HepG2 (cell line): Measurements from ENCODE around the gene MIR17HG. TPM values are rescaled to one million over a fixed set of nuclear protein-coding genes. Genes with fewer than 3 reads are reported as not detected.

ENCODE experiments used
- BORCS8-MEF2B ChIP-seq: sonication (generic); formaldehyde crosslinking; IDR thresholded peaks from 2 replicates; pipeline ENCODE4 v1.8.0; 2022; ENCODE audit warnings: mild to moderate bottlenecking, missing genetic modification reagents
- CBX2 ChIP-seq, 2 experiments: fragments of 200-600 bp in 1 of 2; sonication (generic); formaldehyde crosslinking in 1 of 2; IDR thresholded peaks; 2 replicates each; pipeline versions ENCODE4 v1.7.0 to v1.8.1; 2018 to 2022; ENCODE audit warnings: low read depth in 2 of 2, low read length in 1 of 2, mild to moderate bottlenecking in 1 of 2, missing genetic modification reagents in 1 of 2
- HOXA3 ChIP-seq: sonication (generic); formaldehyde crosslinking; IDR thresholded peaks from 2 replicates; pipeline ENCODE4 v1.5.0; 2020; ENCODE audit warnings: missing genetic modification reagents
- MXD4 ChIP-seq: IDR thresholded peaks from 2 replicates; pipeline ENCODE4 v1.6.1; 2016; ENCODE audit warnings: mild to moderate bottlenecking, missing biosample characterization, missing genetic modification reagents
- NFYB ChIP-seq: sonication (generic); formaldehyde crosslinking; IDR thresholded peaks from 2 replicates; pipeline ENCODE4 v1.4.0; 2020; ENCODE audit warnings: missing genetic modification reagents
- POLR2AphosphoS5 ChIP-seq: IDR thresholded peaks from 2 replicates; pipeline ENCODE4 v1.6.1; 2012; ENCODE audit warnings: low read depth, low read length
- SALL2 ChIP-seq: sonication (generic); formaldehyde crosslinking; IDR thresholded peaks from 2 replicates; pipeline ENCODE4 v1.8.1; 2023; ENCODE audit warnings: mild to moderate bottlenecking, missing genetic modification reagents, inconsistent platforms
- XBP1 ChIP-seq: sonication (generic); formaldehyde crosslinking; IDR thresholded peaks from 2 replicates; pipeline ENCODE4 v1.5.0; 2020; ENCODE audit warnings: missing genetic modification reagents
- ZBTB7B ChIP-seq: sonication (generic); formaldehyde crosslinking; IDR thresholded peaks from 2 replicates; pipeline ENCODE4 v1.4.0; 2020; ENCODE audit warnings: missing genetic modification reagents
- polyA plus RNA-seq, 8 experiments: library from polyadenylated mRNA; depleted of rRNA in 3 of 8; stranded (reverse) in 7 of 8; unstranded in 1 of 8; fragments of >200 nt; fragmentation: Illumina TruSeq in 4 of 8; extraction: Trizol in 4 of 8; gene quantifications; 2 replicates each; pipeline versions ENCODE4 v1.2.1 to v1.2.3, GENCODE V29; 2011 to 2016; ENCODE audit warnings: low read depth in 4 of 8, missing spikeins in 1 of 8, mixed read lengths in 1 of 8; ENCODE audit not compliant: insufficient read depth in 1 of 8
- total RNA-seq, 5 experiments: library from RNA; depleted of rRNA; stranded (reverse); fragments of >200 nt; fragmentation: Illumina TruSeq; extraction: Trizol; gene quantifications; 2 replicates each; pipeline ENCODE4 v1.2.3, GENCODE V29; 2016; ENCODE audit warnings: low read depth in 1 of 5
- TF ChIP-seq, protein P1 (sequence below): sonication (generic); formaldehyde crosslinking; IDR thresholded peaks from 2 replicates; pipeline ENCODE4 v1.9.0; 2022; ENCODE audit warnings: missing genetic modification reagents, mild to moderate bottlenecking, borderline replicate concordance
- TF ChIP-seq, protein P2 (sequence below): sonication (generic); formaldehyde crosslinking; IDR thresholded peaks from 2 replicates; pipeline ENCODE4 v1.8.1; 2023; ENCODE audit warnings: mild to moderate bottlenecking, inconsistent platforms, moderate library complexity, missing genetic modification reagents, borderline replicate concordance
- TF ChIP-seq, protein P3 (sequence below): sonication (generic); formaldehyde crosslinking; IDR thresholded peaks from one replicate; pipeline ENCODE4 v1.5.1; 2020; ENCODE audit warnings: mild to moderate bottlenecking, missing genetic modification reagents; ENCODE audit errors: not compliant biosample characterization
- TF ChIP-seq, protein P4 (sequence below): IDR thresholded peaks from 2 replicates; pipeline ENCODE4 v1.6.1; 2016; ENCODE audit warnings: missing compliant biosample characterization, missing genetic modification reagents, borderline replicate concordance
- TF ChIP-seq, protein P5 (sequence below): sonication (generic); formaldehyde crosslinking; IDR thresholded peaks from 2 replicates; pipeline ENCODE4 v1.4.0; 2020; ENCODE audit warnings: missing genetic modification reagents, borderline replicate concordance

Gene MIR17HG
- total and polyA plus RNA-seq, 2 of the 13 experiments (the other 11 are each of a cell fraction or from before 2014, with no cell fraction given): 2.5 to 12.3 TPM

DNA sequence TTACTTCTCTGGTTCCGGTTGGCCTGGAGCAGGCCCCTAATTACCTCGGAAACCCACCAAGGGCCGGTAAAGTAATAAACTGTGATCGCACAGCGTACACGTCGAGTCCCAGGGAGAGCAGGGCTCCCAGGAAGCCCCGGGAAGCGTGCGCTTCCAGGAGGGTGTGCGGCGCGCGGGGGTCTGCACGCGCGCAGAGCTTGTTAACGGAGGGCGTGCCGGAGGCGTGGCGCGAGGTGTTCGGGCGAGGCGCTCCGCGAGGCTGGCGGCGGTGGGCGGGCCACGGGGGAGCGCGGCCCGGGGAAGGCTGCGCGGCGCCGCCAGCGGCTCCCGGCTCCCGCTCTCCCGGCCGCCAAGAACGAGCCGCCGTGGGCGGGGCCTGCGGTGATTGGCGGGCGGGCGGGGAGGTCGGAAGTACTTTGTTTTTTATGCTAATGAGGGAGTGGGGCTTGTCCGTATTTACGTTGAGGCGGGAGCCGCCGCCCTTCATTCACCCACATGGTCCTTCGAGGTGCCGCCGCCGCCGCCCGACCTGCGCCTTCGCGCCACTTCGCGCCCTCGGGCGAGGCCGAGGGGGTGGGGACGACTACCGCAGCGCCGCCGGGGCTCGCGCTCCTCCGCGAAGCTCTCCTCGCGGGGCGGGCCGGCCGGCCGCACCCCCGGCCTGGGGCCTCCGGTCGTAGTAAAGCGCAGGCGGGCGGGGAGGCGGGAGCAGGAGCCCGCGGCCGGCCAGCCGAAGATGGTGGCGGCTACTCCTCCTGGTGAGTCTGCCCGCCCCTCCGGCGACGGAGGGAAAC lies at the start of gene MIR17HG (continued):
- 0 out of 2 replicates have a peak, but pooled peaks have one; percentile 69 for TF ChIP-seq BORCS8-MEF2B (CRISPR knock-in tag)
- TF ChIP-seq, protein P1, sequence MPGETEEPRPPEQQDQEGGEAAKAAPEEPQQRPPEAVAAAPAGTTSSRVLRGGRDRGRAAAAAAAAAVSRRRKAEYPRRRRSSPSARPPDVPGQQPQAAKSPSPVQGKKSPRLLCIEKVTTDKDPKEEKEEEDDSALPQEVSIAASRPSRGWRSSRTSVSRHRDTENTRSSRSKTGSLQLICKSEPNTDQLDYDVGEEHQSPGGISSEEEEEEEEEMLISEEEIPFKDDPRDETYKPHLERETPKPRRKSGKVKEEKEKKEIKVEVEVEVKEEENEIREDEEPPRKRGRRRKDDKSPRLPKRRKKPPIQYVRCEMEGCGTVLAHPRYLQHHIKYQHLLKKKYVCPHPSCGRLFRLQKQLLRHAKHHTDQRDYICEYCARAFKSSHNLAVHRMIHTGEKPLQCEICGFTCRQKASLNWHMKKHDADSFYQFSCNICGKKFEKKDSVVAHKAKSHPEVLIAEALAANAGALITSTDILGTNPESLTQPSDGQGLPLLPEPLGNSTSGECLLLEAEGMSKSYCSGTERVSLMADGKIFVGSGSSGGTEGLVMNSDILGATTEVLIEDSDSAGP (CRISPR knock-in tag): 0 out of 2 replicates have a peak, but pooled peaks have one; percentile 53
- TF ChIP-seq HOXA3 (CRISPR knock-in tag): peak; percentile 44
- TF ChIP-seq MXD4 (CRISPR knock-in tag): peak; percentile 69; the same call in 1 of the 2 replicates
- peak; percentile 87 for TF ChIP-seq POLR2AphosphoS5
- TF ChIP-seq ZBTB7B: peak; percentile 70; the same call in 1 of the 2 replicates
- no peak for TF ChIP-seq XBP1
- TF ChIP-seq NFYB: peak; percentile 66
- TF ChIP-seq SALL2 (CRISPR knock-in tag): peak; percentile 83
- TF ChIP-seq, protein P2, sequence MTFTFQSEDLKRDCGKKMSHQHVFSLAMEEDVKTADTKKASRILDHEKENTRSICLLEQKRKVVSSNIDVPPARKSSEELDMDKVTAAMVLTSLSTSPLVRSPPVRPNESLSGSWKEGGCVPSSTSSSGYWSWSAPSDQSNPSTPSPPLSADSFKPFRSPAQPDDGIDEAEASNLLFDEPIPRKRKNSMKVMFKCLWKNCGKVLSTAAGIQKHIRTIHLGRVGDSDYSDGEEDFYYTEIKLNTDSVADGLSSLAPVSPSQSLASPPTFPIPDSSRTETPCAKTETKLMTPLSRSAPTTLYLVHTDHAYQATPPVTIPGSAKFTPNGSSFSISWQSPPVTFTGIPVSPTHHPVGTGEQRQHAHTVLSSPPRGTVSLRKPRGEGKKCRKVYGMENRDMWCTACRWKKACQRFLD: no peak
- TF ChIP-seq, protein P3, sequence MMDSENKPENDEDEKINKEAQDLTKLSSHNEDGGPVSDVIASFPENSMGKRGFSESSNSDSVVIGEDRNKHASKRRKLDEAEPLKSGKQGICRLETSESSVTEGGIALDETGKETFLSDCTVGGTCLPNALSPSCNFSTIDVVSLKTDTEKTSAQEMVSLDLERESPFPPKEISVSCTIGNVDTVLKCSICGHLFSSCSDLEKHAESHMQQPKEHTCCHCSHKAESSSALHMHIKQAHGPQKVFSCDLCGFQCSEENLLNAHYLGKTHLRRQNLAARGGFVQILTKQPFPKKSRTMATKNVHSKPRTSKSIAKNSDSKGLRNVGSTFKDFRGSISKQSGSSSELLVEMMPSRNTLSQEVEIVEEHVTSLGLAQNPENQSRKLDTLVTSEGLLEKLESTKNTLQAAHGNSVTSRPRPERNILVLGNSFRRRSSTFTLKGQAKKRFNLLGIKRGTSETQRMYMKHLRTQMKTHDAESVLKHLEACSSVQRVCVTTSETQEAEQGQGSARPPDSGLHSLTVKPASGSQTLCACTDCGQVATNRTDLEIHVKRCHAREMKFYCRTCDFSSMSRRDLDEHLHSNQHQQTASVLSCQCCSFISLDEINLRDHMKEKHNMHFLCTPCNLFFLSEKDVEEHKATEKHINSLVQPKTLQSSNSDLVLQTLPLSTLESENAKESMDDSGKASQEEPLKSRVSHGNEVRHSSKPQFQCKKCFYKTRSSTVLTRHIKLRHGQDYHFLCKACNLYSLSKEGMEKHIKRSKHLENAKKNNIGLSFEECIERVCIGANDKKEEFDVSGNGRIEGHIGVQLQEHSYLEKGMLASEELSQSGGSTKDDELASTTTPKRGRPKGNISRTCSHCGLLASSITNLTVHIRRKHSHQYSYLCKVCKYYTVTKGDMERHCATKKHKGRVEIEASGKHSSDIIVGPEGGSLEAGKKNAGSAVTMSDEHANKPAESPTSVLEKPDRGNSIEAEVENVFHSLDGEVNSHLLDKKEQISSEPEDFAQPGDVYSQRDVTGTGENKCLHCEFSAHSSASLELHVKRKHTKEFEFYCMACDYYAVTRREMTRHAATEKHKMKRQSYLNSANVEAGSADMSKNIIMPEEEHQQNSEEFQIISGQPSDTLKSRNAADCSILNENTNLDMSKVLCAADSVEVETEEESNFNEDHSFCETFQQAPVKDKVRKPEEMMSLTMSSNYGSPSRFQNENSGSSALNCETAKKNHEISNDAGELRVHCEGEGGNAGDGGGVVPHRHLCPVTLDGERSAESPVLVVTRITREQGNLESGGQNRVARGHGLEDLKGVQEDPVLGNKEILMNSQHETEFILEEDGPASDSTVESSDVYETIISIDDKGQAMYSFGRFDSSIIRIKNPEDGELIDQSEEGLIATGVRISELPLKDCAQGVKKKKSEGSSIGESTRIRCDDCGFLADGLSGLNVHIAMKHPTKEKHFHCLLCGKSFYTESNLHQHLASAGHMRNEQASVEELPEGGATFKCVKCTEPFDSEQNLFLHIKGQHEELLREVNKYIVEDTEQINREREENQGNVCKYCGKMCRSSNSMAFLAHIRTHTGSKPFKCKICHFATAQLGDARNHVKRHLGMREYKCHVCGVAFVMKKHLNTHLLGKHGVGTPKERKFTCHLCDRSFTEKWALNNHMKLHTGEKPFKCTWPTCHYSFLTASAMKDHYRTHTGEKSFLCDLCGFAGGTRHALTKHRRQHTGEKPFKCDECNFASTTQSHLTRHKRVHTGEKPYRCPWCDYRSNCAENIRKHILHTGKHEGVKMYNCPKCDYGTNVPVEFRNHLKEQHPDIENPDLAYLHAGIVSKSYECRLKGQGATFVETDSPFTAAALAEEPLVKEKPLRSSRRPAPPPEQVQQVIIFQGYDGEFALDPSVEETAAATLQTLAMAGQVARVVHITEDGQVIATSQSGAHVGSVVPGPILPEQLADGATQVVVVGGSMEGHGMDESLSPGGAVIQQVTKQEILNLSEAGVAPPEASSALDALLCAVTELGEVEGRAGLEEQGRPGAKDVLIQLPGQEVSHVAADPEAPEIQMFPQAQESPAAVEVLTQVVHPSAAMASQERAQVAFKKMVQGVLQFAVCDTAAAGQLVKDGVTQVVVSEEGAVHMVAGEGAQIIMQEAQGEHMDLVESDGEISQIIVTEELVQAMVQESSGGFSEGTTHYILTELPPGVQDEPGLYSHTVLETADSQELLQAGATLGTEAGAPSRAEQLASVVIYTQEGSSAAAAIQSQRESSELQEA (CRISPR knock-in tag): peak; percentile 26
- TF ChIP-seq CBX2 (IDR thresholded peaks at IDR 0.05; ENCODE audit: low read depth, low read length): peak; percentile 95
- peak; percentile 90; the same call in 1 of the 2 replicates for TF ChIP-seq CBX2 (CRISPR knock-in tag; IDR thresholded peaks at IDR 0.05; ENCODE audit: low read depth)
- TF ChIP-seq, protein P4, sequence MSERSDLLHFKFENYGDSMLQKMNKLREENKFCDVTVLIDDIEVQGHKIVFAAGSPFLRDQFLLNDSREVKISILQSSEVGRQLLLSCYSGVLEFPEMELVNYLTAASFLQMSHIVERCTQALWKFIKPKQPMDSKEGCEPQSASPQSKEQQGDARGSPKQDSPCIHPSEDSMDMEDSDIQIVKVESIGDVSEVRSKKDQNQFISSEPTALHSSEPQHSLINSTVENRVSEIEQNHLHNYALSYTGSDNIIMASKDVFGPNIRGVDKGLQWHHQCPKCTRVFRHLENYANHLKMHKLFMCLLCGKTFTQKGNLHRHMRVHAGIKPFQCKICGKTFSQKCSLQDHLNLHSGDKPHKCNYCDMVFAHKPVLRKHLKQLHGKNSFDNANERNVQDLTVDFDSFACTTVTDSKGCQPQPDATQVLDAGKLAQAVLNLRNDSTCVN (CRISPR knock-in tag): peak; percentile 46; the same call in 1 of the 2 replicates
- TF ChIP-seq, protein P5, sequence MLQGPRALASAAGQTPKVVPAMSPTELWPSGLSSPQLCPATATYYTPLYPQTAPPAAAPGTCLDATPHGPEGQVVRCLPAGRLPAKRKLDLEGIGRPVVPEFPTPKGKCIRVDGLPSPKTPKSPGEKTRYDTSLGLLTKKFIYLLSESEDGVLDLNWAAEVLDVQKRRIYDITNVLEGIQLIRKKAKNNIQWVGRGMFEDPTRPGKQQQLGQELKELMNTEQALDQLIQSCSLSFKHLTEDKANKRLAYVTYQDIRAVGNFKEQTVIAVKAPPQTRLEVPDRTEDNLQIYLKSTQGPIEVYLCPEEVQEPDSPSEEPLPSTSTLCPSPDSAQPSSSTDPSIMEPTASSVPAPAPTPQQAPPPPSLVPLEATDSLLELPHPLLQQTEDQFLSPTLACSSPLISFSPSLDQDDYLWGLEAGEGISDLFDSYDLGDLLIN (CRISPR knock-in tag): no peak
